Measurements from ENCODE around the gene BRAT1.

GRCh38 chr7:2507208-2507916 is 48.0 kb downstream of the BRAT1 start:
- TF ChIP-seq CTCF (IDR thresholded peaks at IDR 0.05), result no peak
- no peak for TF ChIP-seq POLR2A (IDR thresholded peaks at IDR 0.05)
